ENCODE measurements around the gene THY1.
"Not testable (repeated sequence)": the region's sequence is repeated elsewhere in the genome, so short reads cannot be mapped to it uniquely, and the experiment has no call there.

THY1 gene

GRCh38 chr11:119382513-119382912 lies 40.5 kb downstream of the THY1 start:
- not testable (repeated sequence) for DNase-seq (ENCODE audit: low spot score)

DNA sequence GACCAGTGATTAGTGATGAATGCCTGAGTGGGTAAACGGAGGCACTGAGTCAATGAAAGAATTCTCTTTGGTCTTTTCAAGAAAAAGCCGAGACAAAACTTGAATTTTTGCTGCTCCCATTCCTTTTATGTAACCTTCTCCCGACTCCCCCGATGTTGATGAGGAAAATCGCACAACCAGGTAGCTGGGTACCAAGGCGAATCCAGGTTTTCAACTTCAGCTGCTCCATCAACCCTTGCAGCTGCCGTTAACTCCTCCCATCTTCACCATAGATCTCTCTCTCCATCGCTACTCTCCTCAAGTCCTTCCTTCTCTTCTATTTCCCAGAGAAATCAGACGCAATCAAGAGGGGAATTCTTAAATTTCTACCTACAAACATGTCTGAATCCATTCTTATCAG lies 40.9 kb downstream of the THY1 start:
- DNase-seq (ENCODE audit: low spot score), result peak; percentile 4

DNA sequence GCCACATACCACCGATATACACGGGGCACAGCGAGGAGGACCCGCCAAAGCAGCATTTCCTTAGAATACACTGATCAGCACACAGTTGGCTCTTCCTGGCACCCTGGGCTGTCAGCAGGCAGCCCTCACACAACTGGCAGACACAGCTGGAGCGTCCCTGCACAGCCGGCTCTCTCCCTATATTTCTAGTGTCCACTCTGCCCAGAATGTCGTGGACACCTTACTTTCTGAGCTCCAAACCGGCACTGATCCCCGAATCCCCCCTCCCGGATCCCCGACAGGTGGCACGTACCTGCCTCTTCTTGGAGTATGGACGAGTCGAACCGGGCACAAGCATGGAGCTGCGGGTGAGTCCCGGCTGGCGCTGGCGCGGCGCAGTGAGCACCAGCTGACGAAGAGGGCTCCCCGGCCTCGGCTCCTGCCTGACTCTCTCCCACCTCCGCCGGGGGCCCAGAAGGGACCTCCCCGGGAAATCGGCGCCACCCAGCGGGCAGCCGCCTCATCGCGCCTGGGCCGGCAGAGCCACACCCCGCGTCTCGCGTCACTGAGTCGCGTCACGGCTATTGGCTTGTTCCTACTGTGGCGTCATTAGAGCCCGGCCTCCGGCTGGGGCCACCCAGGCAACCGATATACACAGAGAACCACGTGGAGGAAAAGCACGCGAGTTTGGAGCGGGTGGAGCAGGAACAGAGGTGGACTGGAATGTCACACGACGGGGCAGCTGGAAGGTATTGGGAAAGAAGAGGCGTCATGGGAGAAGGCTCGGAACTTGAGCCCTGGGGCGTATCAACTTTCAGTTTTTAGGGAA lies 41.6 kb downstream of the THY1 start, which contains the start of gene USP2:
USP2 (minus strand) TSS at position 510 of the 808 bp plus-strand sequence. CDS start 8,210 bp downstream, outside the sequence.
- peak; percentile 96 for DNase-seq (ENCODE audit: low spot score)

- peak; percentile 8 for DNase-seq (ENCODE audit: low spot score)
Measured at GRCh38 chr11:119380827-119381180, 42.2 kb downstream of the THY1 start.

- peak; percentile 4 for DNase-seq (ENCODE audit: low spot score)
Measured at GRCh38 chr11:119380160-119380826, 42.7 kb downstream of the THY1 start.

DNA sequence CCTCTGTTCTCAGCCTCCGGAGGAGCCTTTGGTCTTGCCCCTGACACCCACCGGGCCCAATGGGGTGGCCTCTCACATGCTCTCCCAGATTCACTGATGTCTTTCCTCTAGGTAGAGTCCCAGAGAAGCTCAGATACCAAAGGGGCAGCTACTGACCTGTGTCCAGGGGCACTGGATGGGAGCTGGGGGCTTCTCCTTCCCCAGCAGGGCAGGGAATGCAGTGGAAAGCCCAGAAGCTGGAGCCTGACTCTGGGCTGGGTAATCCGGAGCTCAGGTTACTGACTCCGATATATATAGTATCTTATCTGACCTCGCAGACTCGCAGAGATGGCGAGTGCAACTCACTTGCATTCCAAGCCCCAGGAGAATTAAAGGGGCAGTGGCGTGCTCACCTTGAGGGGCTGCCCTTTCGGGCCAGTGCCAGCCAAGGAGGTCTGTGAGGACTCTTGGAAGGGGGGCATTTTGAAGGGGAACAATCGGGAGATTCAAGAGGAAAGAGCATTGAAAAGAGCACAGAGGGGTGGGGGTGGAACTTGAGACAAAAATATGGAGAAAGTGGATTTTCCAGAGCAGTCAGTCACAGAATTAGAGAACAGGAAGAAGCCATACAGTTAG lies 44.0 kb downstream of the THY1 start:
- DNase-seq (ENCODE audit: low spot score), result peak; percentile 2

DNA sequence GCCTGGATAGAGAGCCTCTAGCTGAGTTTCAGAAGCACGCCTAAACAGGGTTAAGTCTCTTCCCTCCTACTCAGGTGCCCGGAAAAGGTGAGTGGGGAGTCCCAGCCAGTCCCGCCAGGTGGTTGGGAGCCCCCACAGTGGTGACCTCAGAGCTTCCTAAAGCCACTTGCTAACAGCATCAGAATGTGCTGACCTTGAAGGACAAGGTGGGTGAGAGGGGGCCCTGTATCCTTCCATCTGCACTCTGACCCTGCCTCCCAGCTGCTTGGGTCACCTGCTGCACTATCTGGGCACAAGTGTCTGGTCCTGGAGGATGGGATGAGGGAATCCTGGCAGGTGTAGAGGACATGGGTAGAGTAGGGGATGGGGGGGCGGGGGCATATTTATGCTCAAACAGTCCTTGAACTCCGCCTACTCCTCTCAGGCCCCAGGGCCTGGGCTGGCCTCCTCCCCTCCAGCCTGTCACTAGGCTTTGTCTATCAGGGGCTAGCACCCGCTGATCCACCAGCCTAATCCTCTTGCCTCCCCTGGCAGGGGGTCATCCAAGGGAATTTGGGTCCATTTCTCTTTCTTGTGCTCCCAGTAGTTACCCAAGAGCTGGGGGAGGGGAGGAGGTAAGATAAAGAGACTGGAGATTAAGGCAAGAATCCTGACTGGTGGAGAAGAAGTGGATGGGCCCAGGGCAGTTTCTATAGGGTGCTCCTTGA lies 44.9 kb downstream of the THY1 start:
- peak; percentile 0 for DNase-seq (ENCODE audit: low spot score)

DNA sequence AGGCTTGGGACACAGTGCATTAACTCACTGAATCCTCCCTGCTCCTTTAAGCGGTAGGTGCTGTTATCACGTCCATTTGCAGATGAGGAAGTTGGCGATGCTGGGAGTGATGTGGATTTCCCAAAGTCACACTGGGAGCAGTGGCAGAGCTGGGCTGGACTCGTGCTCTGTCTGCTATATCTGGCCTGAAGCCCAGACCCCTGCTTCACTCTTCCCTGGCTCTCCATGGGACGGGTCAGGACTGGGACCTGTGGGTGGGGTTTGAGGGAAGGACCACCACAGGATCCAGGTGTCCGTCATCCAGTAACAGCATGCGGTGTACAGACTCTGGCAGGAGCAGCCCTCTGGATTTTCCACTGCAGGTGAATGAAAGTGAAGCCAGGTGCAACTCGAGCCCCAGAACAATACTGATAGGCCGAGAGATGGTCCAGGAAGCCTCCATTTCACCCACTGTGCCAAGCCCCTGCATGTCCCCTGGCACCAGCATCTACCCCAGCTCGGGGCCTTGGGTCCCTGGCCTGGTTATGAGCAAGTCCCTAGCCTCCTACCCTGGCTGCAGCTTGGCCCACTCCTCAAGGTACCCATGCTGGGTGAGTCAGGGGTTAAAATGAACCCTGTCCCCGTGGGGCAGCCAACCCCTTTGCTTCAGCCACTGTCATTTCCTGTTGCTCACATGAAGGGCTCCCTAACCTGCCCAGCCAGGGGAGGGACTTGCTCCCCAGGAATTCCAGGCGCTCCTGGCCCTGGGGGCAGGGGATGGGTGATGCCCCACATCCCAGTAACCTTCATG lies 45.7 kb downstream of the THY1 start:
- DNase-seq (ENCODE audit: low spot score), result peak; percentile 1

DNA sequence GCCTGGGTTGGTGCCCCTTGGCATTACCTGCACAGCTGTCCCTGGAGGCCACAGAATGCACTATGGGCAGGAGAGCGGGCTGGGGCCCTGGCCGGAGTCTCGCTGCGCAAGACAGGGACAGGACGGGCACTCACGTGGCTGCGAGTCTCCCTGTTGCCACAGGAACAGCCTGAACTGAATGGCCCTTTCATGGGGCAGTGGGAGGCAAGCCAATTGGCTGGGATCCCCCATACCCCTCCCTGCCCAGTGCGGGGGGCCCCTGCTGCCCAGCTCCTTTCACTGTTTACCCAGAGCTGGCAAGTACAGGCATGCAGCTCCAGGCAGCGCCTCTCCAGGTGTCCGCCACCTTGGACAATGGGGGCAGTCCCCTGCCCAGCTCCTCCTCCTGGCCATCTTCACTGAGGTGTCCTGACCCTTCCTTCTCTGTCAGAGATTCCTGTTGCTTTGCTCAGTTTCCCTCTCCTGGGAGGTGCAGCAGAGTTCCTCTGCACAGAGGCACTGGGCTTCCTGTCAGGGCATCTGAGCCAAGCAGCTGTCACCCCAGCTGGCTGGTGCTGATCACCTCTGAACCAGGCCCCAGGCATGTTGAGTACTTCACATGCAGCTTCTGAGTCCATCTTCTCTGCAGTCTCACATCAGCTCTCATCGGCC lies 46.6 kb downstream of the THY1 start:
- DNase-seq (ENCODE audit: low spot score), result no peak

DNA sequence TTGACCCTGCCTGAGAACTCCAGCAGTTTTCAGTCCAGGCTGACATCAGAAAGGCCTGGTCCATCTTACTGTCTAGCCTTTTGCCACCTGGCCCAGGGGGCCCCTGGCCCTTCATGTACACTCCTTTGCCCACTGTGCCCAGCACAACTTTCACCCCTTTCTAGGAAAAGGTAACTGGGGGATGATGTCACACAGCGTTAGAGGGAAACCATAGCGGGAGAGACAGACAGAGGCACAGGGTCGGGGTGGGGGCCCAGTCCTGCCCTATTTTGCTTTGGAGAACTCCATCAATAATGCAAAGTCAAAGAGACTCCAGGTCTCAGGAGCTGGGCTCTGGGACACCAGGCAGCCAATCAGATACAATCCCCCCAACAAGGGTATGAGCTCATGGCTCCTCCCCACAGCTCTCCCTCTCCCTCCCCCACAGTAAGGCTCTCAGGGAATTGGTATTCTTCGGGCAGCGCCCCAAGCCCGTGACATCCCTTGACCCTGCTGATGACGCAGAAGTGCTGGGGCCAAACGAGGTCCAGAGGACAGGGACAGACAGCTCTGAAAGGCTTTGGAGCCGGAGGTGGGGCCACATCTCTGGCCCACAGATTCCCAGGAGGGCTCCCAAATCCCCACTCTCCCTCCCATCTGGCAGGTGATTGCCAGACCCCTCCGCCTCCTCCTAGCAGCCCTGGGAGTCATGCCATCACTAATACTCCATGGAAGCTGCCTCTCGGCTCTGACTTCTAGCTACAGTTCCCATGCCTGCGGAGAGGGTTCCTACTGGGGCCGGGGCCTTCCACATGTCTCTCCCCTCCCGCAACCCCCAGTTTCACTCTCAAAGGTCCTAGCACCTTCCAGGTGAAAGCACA lies 47.4 kb downstream of the THY1 start:
- peak; percentile 76 for DNase-seq (ENCODE audit: low spot score)

DNA sequence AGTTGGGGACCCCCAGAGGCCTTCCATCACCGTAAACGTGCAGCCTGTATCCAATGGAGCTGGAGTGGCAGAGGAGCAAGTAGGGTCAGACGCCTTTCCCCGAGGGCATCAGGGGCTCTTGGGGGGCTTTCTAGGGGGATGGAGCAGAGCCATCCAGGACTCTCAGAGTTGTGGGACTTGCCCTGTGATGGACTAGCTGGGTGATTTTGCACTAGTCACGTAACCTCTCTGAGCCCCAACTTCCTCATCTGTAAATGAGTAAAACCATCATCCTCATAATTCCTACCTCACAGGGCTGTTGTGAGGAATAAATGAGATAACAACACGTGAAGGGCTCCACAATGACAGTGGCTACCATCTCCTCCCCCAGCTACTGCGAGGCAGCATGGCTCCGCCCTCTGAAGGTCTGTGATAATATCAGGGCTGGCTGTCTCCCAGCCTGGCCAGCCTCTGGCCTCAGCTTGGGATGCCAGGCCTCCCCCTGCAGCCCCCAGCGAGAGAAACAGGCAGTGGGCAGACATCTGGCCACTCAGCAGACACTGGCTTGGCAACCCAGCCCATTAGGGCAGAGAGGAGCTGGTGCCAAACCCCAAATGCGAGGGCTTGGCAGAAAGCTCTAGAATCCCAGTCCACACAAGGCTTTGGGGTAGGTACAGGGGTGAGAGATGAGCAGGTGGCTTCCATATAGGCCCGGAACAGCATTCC lies 48.2 kb downstream of the THY1 start:
- no peak for DNase-seq (ENCODE audit: low spot score)

DNA sequence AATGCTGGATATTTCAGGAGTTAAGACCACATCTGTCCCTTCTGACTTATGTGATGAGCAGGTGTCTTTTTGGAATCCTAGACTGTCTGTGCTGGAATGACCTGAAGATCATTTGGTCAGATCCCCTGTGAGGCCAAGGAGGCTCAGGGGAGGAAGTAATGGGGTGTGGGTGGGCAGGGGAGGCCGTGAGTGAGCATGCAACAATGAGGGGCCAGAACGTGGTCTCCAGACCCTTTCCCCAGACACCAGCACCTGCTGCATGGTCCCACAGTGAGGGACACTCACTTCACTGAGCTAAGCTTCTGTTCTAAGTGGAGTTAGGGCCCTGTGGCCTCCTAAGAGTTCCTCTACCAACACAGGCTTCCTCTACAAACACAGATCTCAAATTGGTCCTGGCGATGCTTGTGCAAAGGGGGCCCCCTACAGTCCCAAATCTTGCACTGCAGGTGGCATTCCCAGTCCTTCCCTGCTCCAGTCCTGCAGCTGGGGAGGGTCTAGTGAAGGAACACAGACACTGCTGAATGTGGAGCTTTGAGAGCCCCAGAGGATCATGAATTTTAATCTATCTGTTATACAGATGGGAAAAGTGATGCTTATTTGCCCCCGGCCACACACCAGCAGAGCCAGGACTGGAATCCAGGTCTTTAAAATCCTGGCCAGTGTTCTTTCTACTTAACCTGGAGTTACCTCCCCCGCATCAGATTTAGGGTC lies 48.9 kb downstream of the THY1 start:
- DNase-seq (ENCODE audit: low spot score), result peak; percentile 74

DNA sequence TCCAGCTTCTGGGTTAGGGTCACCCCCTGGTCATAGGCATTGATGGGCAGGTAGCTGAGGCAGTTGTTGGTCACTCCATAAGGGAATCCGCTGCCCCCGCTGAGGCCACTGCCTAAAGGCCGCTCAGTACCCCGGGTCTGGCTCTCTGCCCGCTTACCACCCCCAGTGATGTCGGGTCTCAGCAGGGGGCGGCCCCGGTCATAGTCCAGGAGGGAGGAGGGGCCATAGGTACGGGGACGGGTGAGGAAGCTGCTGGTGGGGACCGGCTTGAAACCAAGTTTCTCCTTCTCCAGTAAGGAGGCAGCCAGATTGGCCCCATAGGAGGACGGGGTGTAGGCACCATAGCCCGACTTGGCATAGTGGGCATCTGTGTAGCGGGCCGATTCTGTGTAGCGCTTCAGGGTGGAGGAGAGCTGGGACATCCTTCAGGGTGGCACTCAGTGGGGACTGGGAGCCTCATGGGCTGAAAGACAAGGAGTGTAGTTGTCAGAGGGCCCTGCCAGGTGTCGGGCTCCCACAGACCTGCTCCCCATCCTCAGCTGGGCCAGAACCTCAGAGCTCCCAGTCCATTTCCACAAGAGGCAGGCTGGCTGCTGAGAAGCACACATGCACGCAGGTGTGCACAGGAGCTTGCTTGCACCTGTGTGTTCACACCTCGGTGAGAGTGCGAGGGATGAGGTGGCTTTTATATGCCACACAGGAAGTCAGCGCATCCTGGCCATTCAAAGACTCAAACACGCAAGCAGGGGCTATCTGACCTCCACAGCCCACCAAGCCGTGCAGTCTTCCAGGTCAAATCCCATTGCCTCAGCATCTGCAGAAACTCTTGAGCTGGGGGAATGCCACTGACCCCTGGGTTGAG lies 49.7 kb downstream of the THY1 start:
- no peak for DNase-seq (ENCODE audit: low spot score)

DNA sequence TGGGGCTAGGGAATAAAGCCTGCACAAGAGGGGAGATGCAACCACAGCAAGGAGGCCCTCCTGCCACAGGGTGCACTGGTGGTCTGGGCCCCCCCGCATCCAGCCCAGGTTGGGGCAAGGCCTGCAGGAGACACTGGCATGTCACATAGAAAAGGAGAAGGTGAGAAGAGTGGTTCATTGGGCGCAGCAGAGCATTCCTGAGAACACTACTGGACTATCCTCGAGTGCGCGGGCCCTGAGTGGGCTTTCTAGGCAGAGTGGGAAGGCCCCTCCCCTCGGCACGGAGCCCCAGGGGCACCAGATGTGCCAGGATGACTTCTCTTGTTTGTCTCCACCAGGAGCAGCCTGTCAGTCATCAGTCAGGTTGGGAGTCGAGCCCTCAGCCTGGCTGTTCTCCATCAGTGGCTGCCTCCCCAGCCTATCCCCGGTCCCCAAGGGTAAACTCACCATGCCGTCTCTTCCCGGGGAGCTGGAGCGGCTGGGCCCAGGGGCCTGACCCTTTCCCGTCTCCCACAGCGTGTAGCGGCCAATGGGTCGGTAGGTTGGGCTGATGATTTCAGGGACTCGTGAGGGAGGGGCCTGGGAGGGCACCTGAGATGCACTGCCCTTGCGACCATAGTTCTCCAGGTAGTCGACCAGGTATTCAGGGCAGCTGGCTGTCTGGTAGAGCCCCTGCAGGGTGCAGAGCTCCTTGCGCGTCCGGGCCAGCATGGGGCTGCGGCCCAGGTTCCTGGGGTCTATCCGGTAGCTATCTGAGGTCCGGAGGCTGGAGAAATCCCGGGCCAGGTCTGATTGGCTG lies 50.5 kb downstream of the THY1 start:
- DNase-seq (ENCODE audit: low spot score), result no peak

GRCh38 chr11:119371778-119372182 lies 51.2 kb downstream of the THY1 start:
- DNase-seq (ENCODE audit: low spot score), result no peak

- no peak for DNase-seq (ENCODE audit: low spot score)
Measured at GRCh38 chr11:119371067-119371601, 51.8 kb downstream of the THY1 start.
